ENCODE results near the gene NRG3. TPM values are rescaled to one million over a fixed set of nuclear protein-coding genes. Genes with fewer than 3 reads are reported as not detected.

NRG3 gene
- total RNA-seq, 4 donors from 2014 or later = under 0.01 to 0.65 (median 0.17) TPM

DNA sequence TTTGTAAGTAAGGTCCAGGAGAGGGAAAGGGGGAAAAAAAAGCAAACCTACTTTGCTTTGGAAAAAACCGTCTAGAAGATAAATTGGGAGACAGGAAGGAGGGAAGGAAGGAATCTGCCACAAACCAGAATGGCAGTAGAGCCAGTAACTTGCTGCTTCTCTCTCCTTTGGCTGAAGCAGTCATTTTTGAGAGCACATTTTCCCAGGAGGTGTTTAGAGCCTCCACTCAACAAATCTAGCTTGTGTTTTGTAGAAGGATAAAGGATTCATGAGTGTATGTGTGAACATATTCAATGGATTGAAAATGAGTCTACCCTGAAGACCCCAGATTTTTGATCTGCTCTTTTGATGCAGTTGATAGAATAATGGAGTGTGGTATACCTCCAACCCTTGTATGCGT lies 2.6 kb downstream of the NRG3 start:
- intact Hi-C loops (cut with DNase I) = no loop called here

DNA sequence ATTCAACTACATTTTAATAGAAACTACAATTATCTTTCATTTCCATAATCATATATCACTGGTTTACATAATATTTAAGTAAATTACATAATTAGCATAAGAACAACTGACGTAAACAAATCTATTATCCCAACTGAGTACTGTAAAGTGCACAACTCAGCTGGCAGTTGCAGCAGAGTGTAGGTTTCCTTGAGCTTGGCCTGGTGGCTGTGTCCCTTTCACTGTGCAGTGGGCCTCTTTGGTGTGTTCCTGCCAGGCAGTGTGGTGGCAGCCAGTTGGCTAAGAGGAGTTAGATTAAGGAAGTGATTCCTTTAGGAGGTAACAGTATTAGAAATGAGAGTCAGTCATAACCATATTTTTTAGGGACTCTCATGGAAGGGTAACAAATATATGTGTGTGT lies 7.0 kb downstream of the NRG3 start:
- no peaks in the 10 kb centered on the region for H3K36me3 ChIP-seq
- H3K27ac ChIP-seq (replicated peaks in 1 of 4) = no peak overlapping the region
- H3K27me3 ChIP-seq = peaks cover 0 to 25% (median 5%) of the 10 kb centered on the region in 4 donors
- H3K4me3 ChIP-seq = no peak overlapping the region
- H3K9me3 ChIP-seq = no peaks in the 10 kb centered on the region
- WGBS = 94% methylated on average over 1 of the region's 1 CpG
- no peaks in the 10 kb centered on the region for H3K4me1 ChIP-seq
- no peak for DNase-seq (ENCODE audit: extremely low spot score)
- TF ChIP-seq EP300 (IDR thresholded peaks at IDR 0.05) = no peak
- TF ChIP-seq POLR2AphosphoS5 (IDR thresholded peaks at IDR 0.05) = no peak
- no peak for TF ChIP-seq POLR2A (IDR thresholded peaks at IDR 0.05; ENCODE audit: low read depth)
- no peak for TF ChIP-seq CTCF (IDR thresholded peaks at IDR 0.05)
- intact Hi-C loops (cut with DNase I) = no loop called here

More for the DNA sequence above, 2.6 kb downstream of the NRG3 start:
- WGBS = 64% methylated on average over 2 of the region's 2 CpGs
- H3K4me3 ChIP-seq = no peak overlapping the region
- H3K27me3 ChIP-seq = peaks cover 0 to 67% (median 30%) of the 10 kb centered on the region in 4 donors
- peaks cover 10 to 31% (median 27%) of the 10 kb centered on the region in 4 donors for H3K4me1 ChIP-seq
- DNase-seq (ENCODE audit: extremely low spot score) = no peak
- no peaks in the 10 kb centered on the region for H3K9me3 ChIP-seq
- no peak for TF ChIP-seq POLR2A (IDR thresholded peaks at IDR 0.05; ENCODE audit: low read depth)
- no peak for TF ChIP-seq EP300 (IDR thresholded peaks at IDR 0.05)
- TF ChIP-seq CTCF (IDR thresholded peaks at IDR 0.05) = no peak
- no peak for TF ChIP-seq POLR2AphosphoS5 (IDR thresholded peaks at IDR 0.05)
- H3K27ac ChIP-seq (replicated peaks in 1 of 4) = no peak overlapping the region
- no peaks in the 10 kb centered on the region for H3K36me3 ChIP-seq

DNA sequence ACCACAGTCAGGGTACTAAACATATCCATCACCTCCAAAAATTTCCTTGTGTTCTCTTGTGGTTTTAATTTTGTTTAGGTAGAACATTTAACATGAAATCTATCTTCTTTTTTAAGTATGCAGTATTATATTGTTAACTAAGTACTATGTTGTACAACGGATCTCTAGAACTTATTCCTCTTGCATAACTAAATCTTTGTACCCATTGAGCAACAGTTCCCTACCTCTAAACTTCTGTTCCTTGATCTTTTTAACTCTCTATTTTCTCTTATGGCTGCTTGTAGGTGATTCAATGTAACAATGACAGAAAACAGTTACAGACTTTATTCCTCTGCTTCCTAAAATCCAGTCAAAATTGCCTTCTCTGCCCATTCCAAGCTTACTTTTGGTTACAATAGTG lies 9.9 kb downstream of the NRG3 start:
- no peak for DNase-seq (ENCODE audit: extremely low spot score)
- no peak overlapping the region for H3K27ac ChIP-seq (replicated peaks in 1 of 4)
- H3K4me3 ChIP-seq = no peak overlapping the region
- no peaks in the 10 kb centered on the region for H3K4me1 ChIP-seq
- intact Hi-C loops (cut with DNase I) = no loop called here
- 92% methylated on average over 1 of the region's 1 CpG for WGBS
- peaks cover 0 to 6% (median 1%) of the 10 kb centered on the region in 4 donors for H3K27me3 ChIP-seq
- no peaks in the 10 kb centered on the region for H3K9me3 ChIP-seq
- TF ChIP-seq POLR2AphosphoS5 (IDR thresholded peaks at IDR 0.05) = no peak
- TF ChIP-seq CTCF (IDR thresholded peaks at IDR 0.05) = no peak
- no peak for TF ChIP-seq EP300 (IDR thresholded peaks at IDR 0.05)
- no peak for TF ChIP-seq POLR2A (IDR thresholded peaks at IDR 0.05; ENCODE audit: low read depth)
- H3K36me3 ChIP-seq = no peaks in the 10 kb centered on the region

DNA sequence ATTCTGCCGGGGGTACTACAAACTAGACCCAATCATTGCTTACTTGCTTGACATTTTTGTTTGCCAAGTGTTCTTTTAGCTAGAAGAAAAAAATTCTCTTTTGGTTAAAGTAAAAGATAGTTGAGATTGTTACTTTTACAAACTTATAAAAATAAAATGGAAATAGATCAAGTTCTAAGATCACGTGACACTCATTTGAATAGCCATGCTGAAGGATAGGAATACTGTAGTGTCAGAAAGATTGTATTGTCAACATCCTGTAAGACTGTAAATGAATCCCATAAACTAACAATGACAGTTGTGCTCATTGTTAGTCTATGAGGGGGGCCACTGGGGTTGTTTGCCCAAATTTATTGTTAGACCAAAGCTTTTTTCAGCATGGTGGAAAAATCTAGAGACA lies 10.5 kb downstream of the NRG3 start:
- peaks cover 0 to 6% (median 1%) of the 10 kb centered on the region in 4 donors for H3K27me3 ChIP-seq
- no peaks in the 10 kb centered on the region for H3K36me3 ChIP-seq
- no peak overlapping the region for H3K27ac ChIP-seq (replicated peaks in 1 of 4)
- no peaks in the 10 kb centered on the region for H3K4me1 ChIP-seq
- WGBS = 87% methylated on average over 2 of the region's 2 CpGs
- no peaks in the 10 kb centered on the region for H3K9me3 ChIP-seq
- intact Hi-C loops (cut with DNase I) = no loop called here
- H3K4me3 ChIP-seq = no peak overlapping the region
- TF ChIP-seq POLR2A (IDR thresholded peaks at IDR 0.05; ENCODE audit: low read depth) (no peak), CTCF (IDR thresholded peaks at IDR 0.05) (no peak), POLR2AphosphoS5 (IDR thresholded peaks at IDR 0.05) (no peak), EP300 (IDR thresholded peaks at IDR 0.05) (no peak)
- DNase-seq (ENCODE audit: extremely low spot score) = no peak

- Histone ChIP-seq H3K36me3 (no peaks in the 10 kb centered on the region), H3K9me3 (no peaks in the 10 kb centered on the region), H3K27me3 (peaks cover 0 to 3% (median 1%) of the 10 kb centered on the region in 4 donors), H3K27ac (replicated peaks in 1 of 4) (no peak overlapping the region), H3K4me1 (no peaks in the 10 kb centered on the region), H3K4me3 (no peak overlapping the region)
- no peak for DNase-seq (ENCODE audit: extremely low spot score)
- TF ChIP-seq CTCF (IDR thresholded peaks at IDR 0.05) (no peak), POLR2AphosphoS5 (IDR thresholded peaks at IDR 0.05) (no peak), EP300 (IDR thresholded peaks at IDR 0.05) (no peak), POLR2A (IDR thresholded peaks at IDR 0.05; ENCODE audit: low read depth) (no peak)
- intact Hi-C loops (cut with DNase I) = no loop called here
Observed at GRCh38 chr10:81886939-81887338, 11.9 kb downstream of the NRG3 start.

Measured in esophagus muscularis mucosa (tissue), 4 donors.